Heart left ventricle (tissue), 16 donors: Measurements from ENCODE around the gene C4BPA. TPM values are rescaled to one million over a fixed set of nuclear protein-coding genes. Genes with fewer than 3 reads are reported as not detected.

Experiments used
- ATAC-seq, 4 donors: fragments of 200-7000 bp; cut with Tn5 transposase; one replicate each; pipeline ENCODE4 v1.9.1; 2020 to 2022; ENCODE audit warnings: moderate library complexity in 4 of 4, mild to moderate bottlenecking in 3 of 4, moderate number of reproducible peaks in 1 of 4
- DNase-seq, 5 donors: peaks; one replicate each; pipeline ENCODE4 v3.0.0-alpha.2; 2020
- H3K27ac ChIP-seq, 12 donors: fragments of 200-600 bp; sonication (generic) in 4 of 12; one replicate each; pipeline versions ENCODE4 v1.5.0 to v1.8.0; 2016 to 2022; ENCODE audit warnings: mild to moderate bottlenecking in 2 of 12
- H3K27me3 ChIP-seq, 9 donors: fragments of 200-600 bp; sonication (generic) in 2 of 9; one replicate each; pipeline versions ENCODE4 v1.5.1 to v1.8.0; 2016 to 2022; ENCODE audit warnings: mild to moderate bottlenecking in 3 of 9
- H3K36me3 ChIP-seq, 9 donors: fragments of 200-600 bp; sonication (generic) in 2 of 9; one replicate each; pipeline versions ENCODE4 v1.5.0 to v1.8.0; 2018 to 2022; ENCODE audit warnings: mild to moderate bottlenecking in 2 of 9
- H3K4me1 ChIP-seq, 12 donors: fragments of 200-600 bp; sonication (generic) in 4 of 12; one replicate each; pipeline versions ENCODE4 v1.5.0 to v1.8.0; 2016 to 2022; ENCODE audit warnings: mild to moderate bottlenecking in 3 of 12
- H3K4me3 ChIP-seq, 12 donors: fragments of 200-600 bp; sonication (generic) in 4 of 12; one replicate each; pipeline versions ENCODE4 v1.5.0 to v1.8.0; 2017 to 2022; ENCODE audit warnings: mild to moderate bottlenecking in 9 of 12, moderate library complexity in 4 of 12
- H3K9me3 ChIP-seq, 12 donors: fragments of 200-600 bp; sonication (generic) in 4 of 12; one replicate each; pipeline versions ENCODE4 v1.5.0 to v1.8.0; 2016 to 2022; ENCODE audit warnings: mild to moderate bottlenecking in 1 of 12
- POLR2A ChIP-seq, 2 donors: fragments of 450-650 bp; IDR thresholded peaks; one replicate each; pipeline ENCODE4 v1.6.1; 2017; ENCODE audit warnings: antibody characterized with exemption in 2 of 2, mild to moderate bottlenecking in 2 of 2, moderate library complexity in 2 of 2
- WGBS, 4 donors: extraction: QIAGEN DNeasy Blood & Tissue Kit in 2 of 4; methylation state at CpG; one replicate each; pipeline versions ENCODE4 v1.1.5 to v1.1.7; 2013 to 2018; 5-methylcytosine and 5-hydroxymethylcytosine counted together
- intact Hi-C, 10 donors: fragments of 100-400 bp; cut with DNase I; formaldehyde crosslinking; loops; one replicate each; pipeline versions ENCODE4 v1.11.1 to v1.14.2; 2022
- polyA plus RNA-seq, 2 donors: library from polyadenylated mRNA; stranded (reverse); fragments of 200-250 nt; gene quantifications; one replicate each; pipeline ENCODE4 v1.2.3, GENCODE V29; 2013
- total RNA-seq, 9 donors: library from RNA; depleted of rRNA in 2 of 9; stranded (reverse); fragments of >200 nt in 2 of 9; fragmentation: NEBNext Ultra II Directional in 3 of 9; extraction: Animal tissue kit (Norgen Biotek cat#: 25700) in 3 of 9; gene quantifications; one replicate each; pipeline versions ENCODE4 v1.1.0 to v1.2.4, GENCODE V29; 2016 to 2023
- TF ChIP-seq, protein P1 (sequence below), 12 donors: fragments of 200-600 bp; sonication (generic) in 4 of 12; IDR thresholded peaks; one replicate each; pipeline versions ENCODE4 v1.5.0 to v1.8.0; 2018 to 2022; ENCODE audit warnings: antibody characterized with exemption in 12 of 12, mild to moderate bottlenecking in 5 of 12
- donor health status: ischemic (EF 13 %, LVEDD 7.1; RV severe dilation, severe dysfunction).
- donor health status: healthy with polysubstance abuse.
- donor health status: DM: no; HTN: yes; CAD: no.
- donor health status: DM: no; HTN: no; CAD: no.
- donor health status: ischemic (EF 25% LVEDD 6.9; RV normal size, moderate dysfunction).
- donor health status: ischemic (EF 25% LVEDD 5.7; RV mildly dilated, moderate dysfunction).
- donor health status: healthy.
- donor health status: DM: yes; HTN: yes; CAD: no.
- donor health status: ischemic (EF 35%, LVEDD 5.7; RV mildly dilated, moderate dysfunction).
- donor health status: nonischemic (EF 11% LVEDD 7.7; RV severe dilation, severe dysfunction).
- donor health status: DM: yes; HTN: yes; CAD: no.
- donor health status: PGD.
- donor health status: ischemic (EF 29% LVEDD 5.4; RV normal size, mild dysfunction).
- donor health status: nonischemic (EF 23%, LVEDD 6.1; RV moderate dilation, normal function).

Gene C4BPA
- total and polyA plus RNA-seq, 11 donors = 0.03 TPM; not detected in 10

DNA sequence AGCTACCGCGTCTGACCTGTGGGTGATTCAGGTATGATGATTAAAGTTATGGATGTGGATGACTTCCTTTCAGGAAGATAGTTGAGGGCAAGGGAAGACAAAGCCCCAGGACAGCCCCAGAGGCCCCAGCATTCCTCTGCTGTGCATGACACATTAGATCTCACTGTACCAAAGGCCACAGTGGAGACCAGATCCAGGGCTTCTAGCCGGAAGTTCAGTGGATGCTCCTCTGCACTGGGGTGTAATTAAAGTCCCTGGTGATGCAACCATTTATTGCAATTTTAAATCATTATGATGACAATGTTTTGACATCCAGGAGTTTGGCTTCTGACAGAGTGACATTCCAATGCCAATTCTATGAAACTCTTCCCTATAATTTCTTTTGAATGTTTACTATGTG lies 5.0 kb downstream of the C4BPA start:
- 78 to 87% (median 83%) methylated on average over 3 of the region's 3 CpGs for WGBS, 4 donors
- DNase-seq (no peak), ATAC-seq (no peak)
- no peaks in the 10 kb centered on the region for H3K4me1 ChIP-seq
- no peaks in the 10 kb centered on the region for H3K36me3 ChIP-seq
- TF ChIP-seq, protein P1, sequence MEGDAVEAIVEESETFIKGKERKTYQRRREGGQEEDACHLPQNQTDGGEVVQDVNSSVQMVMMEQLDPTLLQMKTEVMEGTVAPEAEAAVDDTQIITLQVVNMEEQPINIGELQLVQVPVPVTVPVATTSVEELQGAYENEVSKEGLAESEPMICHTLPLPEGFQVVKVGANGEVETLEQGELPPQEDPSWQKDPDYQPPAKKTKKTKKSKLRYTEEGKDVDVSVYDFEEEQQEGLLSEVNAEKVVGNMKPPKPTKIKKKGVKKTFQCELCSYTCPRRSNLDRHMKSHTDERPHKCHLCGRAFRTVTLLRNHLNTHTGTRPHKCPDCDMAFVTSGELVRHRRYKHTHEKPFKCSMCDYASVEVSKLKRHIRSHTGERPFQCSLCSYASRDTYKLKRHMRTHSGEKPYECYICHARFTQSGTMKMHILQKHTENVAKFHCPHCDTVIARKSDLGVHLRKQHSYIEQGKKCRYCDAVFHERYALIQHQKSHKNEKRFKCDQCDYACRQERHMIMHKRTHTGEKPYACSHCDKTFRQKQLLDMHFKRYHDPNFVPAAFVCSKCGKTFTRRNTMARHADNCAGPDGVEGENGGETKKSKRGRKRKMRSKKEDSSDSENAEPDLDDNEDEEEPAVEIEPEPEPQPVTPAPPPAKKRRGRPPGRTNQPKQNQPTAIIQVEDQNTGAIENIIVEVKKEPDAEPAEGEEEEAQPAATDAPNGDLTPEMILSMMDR (IDR thresholded peaks at IDR 0.05) = no peak
- TF ChIP-seq POLR2A (IDR thresholded peaks at IDR 0.05) = no peak
- H3K4me3 ChIP-seq = no peak overlapping the region
- H3K9me3 ChIP-seq = no peaks in the 10 kb centered on the region
- H3K27ac ChIP-seq = no peak overlapping the region
- intact Hi-C loops = no loop called here
- H3K27me3 ChIP-seq = no peaks in the 10 kb centered on the region

DNA sequence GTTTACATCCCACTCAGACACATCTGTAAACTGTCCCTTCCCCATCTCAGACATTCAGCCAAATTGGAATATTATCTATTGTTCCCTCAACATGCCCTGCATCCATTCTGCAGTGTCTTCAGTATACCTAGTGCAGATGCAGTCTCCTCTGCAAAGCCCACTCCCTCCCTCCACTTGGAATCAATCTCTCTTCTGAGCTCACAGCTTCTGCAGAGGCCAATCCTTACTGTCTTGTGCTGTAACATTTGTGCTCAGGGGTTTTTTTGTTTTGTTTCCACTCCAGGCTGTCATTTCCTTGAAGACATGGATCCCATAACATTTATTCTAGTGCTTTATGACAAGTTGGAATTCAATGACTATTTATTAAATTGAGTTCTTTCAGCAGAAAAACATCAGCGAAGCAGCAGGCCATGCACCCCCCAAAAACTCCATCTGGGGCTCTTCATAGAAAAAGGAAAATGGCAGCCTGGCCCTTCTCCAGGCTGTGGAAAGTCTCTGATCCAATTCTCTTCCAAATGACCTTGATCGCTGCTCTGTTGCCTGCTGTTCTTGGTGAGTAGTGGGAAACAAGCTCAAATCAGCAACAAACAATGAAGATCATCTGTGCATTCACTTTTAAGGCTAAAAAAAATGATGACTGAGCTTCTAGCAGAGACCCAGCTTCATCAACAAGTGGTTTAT lies 8.7 kb downstream of the C4BPA start:
- Histone ChIP-seq H3K9me3 (no peaks in the 10 kb centered on the region), H3K4me1 (no peaks in the 10 kb centered on the region), H3K36me3 (no peaks in the 10 kb centered on the region), H3K27ac (no peak overlapping the region), H3K4me3 (no peak overlapping the region), H3K27me3 (no peaks in the 10 kb centered on the region)
- DNase-seq = no peak
- no peak for ATAC-seq
- intact Hi-C loops = no loop called here
- WGBS, 4 donors = 72 to 86% (median 77%) methylated on average over 2 of the region's 2 CpGs
- TF ChIP-seq, protein P1 (IDR thresholded peaks at IDR 0.05) = no peak
- TF ChIP-seq POLR2A (IDR thresholded peaks at IDR 0.05) = no peak

DNA sequence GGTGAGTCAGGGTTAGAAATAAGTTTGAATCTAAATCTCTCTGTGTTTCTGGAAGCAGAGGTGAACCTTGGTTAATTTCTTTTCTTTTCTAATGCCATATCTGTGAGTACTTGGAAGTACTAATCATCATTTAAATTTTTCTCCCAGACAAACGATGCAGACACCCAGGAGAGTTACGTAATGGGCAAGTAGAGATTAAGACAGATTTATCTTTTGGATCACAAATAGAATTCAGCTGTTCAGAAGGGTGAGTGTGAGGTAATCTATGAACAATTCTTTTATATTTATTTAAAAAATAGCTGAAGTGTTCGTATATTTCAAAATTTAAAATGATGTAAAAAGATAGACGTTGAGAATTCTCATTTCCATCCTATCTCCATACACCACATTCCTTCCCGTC lies 11.2 kb downstream of the C4BPA start:
- intact Hi-C loops = no loop called here
- DNase-seq (no peak), ATAC-seq (no peak)
- no peaks in the 10 kb centered on the region for H3K4me1 ChIP-seq
- 60 to 67% (median 65%) methylated on average over 5 of the region's 5 CpGs for WGBS, 4 donors
- H3K4me3 ChIP-seq = no peak overlapping the region
- no peaks in the 10 kb centered on the region for H3K27me3 ChIP-seq
- H3K36me3 ChIP-seq = no peaks in the 10 kb centered on the region
- no peak overlapping the region for H3K27ac ChIP-seq
- no peaks in the 10 kb centered on the region for H3K9me3 ChIP-seq
- TF ChIP-seq, protein P1 (IDR thresholded peaks at IDR 0.05) = no peak
- no peak for TF ChIP-seq POLR2A (IDR thresholded peaks at IDR 0.05)

DNA sequence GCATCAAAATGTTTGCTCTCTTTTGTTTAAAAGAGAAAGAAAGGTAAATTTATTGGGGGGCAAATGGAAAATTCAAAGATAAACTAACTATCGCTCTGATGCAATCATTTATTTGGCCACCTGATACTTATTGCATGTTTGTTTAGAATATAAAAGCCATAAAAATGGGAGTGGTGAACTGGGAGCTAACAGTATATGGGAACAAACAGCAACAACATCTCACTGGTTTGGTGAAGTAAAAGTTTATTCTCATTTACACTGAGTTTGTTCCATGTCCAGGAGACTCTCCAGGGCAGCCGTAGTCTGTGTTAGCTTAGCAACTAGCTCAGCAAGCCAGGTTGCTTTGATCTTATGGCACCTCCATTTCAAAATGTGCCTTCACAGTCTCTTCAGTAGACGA lies 20.4 kb downstream of the C4BPA start:
- DNase-seq = no peak
- peaks cover 0 to 22% (median 16%) of the 10 kb centered on the region in 12 donors for H3K9me3 ChIP-seq
- WGBS, 4 donors = 86 to 92% (median 90%) methylated on average over 3 of the region's 3 CpGs
- no peaks in the 10 kb centered on the region for H3K4me1 ChIP-seq
- ATAC-seq = no peak
- no peak overlapping the region for H3K27ac ChIP-seq
- no peaks in the 10 kb centered on the region for H3K27me3 ChIP-seq
- no peaks in the 10 kb centered on the region for H3K36me3 ChIP-seq
- H3K4me3 ChIP-seq = no peak overlapping the region
- intact Hi-C loops = no loop called here
- TF ChIP-seq, protein P1 (IDR thresholded peaks at IDR 0.05) = no peak
- no peak for TF ChIP-seq POLR2A (IDR thresholded peaks at IDR 0.05)
